Osteoblast (primary cell): ENCODE measurements around the gene DCAF10. TPM values are rescaled to one million over a fixed set of nuclear protein-coding genes. Genes with fewer than 3 reads are reported as not detected.

ENCODE experiments used
- DNase-seq: peaks from one replicate; pipeline ENCODE4 v3.0.0; 2011; ENCODE audit warnings: low spot score, mixed read lengths; ENCODE audit not compliant: insufficient read length; ENCODE audit errors: missing footprints
- H2AFZ ChIP-seq: 2 replicates; pipeline ENCODE4 v1.6.0; 2011; ENCODE audit warnings: mild to moderate bottlenecking, low read length
- H3K27ac ChIP-seq: 2 replicates; pipeline ENCODE4 v1.5.1; 2011; ENCODE audit warnings: mild to moderate bottlenecking, low read depth, low read length, moderate library complexity
- H3K27me3 ChIP-seq: 2 replicates; pipeline ENCODE4 v1.6.0; 2012; ENCODE audit warnings: mild to moderate bottlenecking, control low read depth, inconsistent platforms, low read length, moderate library complexity; ENCODE audit not compliant: insufficient read depth
- H3K36me3 ChIP-seq: 2 replicates; pipeline ENCODE4 v1.5.1; 2011; ENCODE audit warnings: mild to moderate bottlenecking, low read length, control low read depth, moderate library complexity; ENCODE audit not compliant: insufficient read depth
- H3K4me1 ChIP-seq: 2 replicates; pipeline ENCODE4 v1.5.1; 2011; ENCODE audit warnings: mild to moderate bottlenecking, low read length, control low read depth, moderate library complexity; ENCODE audit not compliant: insufficient read depth
- H3K4me2 ChIP-seq: 2 replicates; pipeline ENCODE4 v1.6.0; 2011; ENCODE audit warnings: mild to moderate bottlenecking, low read length; ENCODE audit not compliant: insufficient read depth
- H3K4me3 ChIP-seq: fragments of 200-600 bp; sonication (generic); 3 replicates; pipeline ENCODE4 v1.5.1; 2012; ENCODE audit warnings: mild to moderate bottlenecking, low read length, inconsistent platforms; ENCODE audit not compliant: insufficient read depth
- H3K79me2 ChIP-seq: 2 replicates; pipeline ENCODE4 v1.6.0; 2012; ENCODE audit warnings: mild to moderate bottlenecking, low read length, control low read depth, inconsistent platforms; ENCODE audit not compliant: insufficient read depth
- H3K9me3 ChIP-seq: 2 replicates; pipeline ENCODE4 v1.5.1; 2011; ENCODE audit warnings: low read depth, low read length, control low read depth
- H4K20me1 ChIP-seq: 2 replicates; pipeline ENCODE4 v1.6.0; 2012; ENCODE audit warnings: mild to moderate bottlenecking, low read length, control low read depth; ENCODE audit not compliant: insufficient read depth
- total RNA-seq: library from RNA; depleted of rRNA; stranded (reverse); fragments of >200 nt; gene quantifications from 2 replicates; pipeline ENCODE4 v1.2.3, GENCODE V29; 2012
- TF ChIP-seq, protein P1 (sequence below): IDR thresholded peaks from 2 replicates; pipeline ENCODE4 v1.5.1; 2011; ENCODE audit warnings: mild to moderate bottlenecking, low read depth, low read length, moderate library complexity; ENCODE audit errors: extremely low read depth

Gene DCAF10
- total RNA-seq, 1 donor: 30.4 TPM

DNA sequence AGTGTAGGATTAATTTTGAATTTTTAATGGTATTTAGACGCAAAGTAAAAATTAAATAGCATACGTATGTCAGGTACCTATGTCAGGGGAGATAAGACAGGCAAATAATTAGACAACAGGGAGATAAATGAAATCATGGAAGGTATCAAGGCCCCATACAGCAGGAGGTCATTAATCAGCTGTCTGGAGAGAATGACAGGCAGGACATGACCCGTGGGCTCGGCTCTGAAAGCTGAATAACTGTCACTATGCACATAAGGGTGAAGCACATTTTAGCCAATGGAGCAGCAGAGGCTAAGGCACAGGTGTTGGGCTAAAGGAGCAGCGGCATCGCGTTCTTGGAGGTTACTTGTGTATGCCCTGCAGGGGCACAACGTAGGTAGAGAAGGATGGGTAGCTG, 91.5 kb downstream of the DCAF10 start:
- Histone ChIP-seq H3K27ac (no peak overlapping the region), H3K9me3 (no peaks in the 10 kb centered on the region), H3K36me3 (peaks cover 45% of the 10 kb centered on the region), H3K27me3 (no peaks in the 10 kb centered on the region), H3K79me2 (peaks cover 26% of the 10 kb centered on the region), H4K20me1 (peaks cover 7% of the 10 kb centered on the region), H2AFZ (no peak overlapping the region), H3K4me1 (no peaks in the 10 kb centered on the region), H3K4me3 (no peak overlapping the region), H3K4me2 (no peak overlapping the region)
- DNase-seq: no peak
- TF ChIP-seq, protein P1, sequence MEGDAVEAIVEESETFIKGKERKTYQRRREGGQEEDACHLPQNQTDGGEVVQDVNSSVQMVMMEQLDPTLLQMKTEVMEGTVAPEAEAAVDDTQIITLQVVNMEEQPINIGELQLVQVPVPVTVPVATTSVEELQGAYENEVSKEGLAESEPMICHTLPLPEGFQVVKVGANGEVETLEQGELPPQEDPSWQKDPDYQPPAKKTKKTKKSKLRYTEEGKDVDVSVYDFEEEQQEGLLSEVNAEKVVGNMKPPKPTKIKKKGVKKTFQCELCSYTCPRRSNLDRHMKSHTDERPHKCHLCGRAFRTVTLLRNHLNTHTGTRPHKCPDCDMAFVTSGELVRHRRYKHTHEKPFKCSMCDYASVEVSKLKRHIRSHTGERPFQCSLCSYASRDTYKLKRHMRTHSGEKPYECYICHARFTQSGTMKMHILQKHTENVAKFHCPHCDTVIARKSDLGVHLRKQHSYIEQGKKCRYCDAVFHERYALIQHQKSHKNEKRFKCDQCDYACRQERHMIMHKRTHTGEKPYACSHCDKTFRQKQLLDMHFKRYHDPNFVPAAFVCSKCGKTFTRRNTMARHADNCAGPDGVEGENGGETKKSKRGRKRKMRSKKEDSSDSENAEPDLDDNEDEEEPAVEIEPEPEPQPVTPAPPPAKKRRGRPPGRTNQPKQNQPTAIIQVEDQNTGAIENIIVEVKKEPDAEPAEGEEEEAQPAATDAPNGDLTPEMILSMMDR: no peak

DNA sequence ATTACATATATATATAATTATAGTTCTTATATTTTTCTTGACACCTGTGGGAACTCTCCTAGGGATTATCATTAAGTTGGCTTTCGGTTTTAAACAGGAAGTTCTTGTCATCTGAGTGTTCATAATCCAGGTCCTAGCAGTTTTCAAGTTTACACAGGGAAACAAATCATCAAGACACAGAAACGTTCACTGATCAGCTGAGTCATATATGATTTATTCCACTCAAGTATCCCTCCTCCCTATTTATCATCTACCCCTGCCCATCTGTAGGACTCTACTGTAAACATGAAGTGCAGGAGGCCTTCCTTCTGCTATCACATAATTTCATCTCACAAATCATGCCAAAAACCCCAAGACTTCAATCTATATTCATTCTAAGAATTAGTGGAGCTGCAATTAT, 97.1 kb downstream of the DCAF10 start:
- no peaks in the 10 kb centered on the region for H3K9me3 ChIP-seq
- peaks cover 38% of the 10 kb centered on the region for H3K36me3 ChIP-seq
- H3K27ac ChIP-seq: no peak overlapping the region
- H4K20me1 ChIP-seq: peaks cover 9% of the 10 kb centered on the region
- H3K79me2 ChIP-seq: peaks cover 43% of the 10 kb centered on the region
- no peaks in the 10 kb centered on the region for H3K27me3 ChIP-seq
- H3K4me1 ChIP-seq: peaks cover 15% of the 10 kb centered on the region
- H3K4me3 ChIP-seq: no peak overlapping the region
- no peak overlapping the region for H3K4me2 ChIP-seq
- TF ChIP-seq, protein P1: no peak
- DNase-seq: no peak
- no peak overlapping the region for H2AFZ ChIP-seq

DNA sequence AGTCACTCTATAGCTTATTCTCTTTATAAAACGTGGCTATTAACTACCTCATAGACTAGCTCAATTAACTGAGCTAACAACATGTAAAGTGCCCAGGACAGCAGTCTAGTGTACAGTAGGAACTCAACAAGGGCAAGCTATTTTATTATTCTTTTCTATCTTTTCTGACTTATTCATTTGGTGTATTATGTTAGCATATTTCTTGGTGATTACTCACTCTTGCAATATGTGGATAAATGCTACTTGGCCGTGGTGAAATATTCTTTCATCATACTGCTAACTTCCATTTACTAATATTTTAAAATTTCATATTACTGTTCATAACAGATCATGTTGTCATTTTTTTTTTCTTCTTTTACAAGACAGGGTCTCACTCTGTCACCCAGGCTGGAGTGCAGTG, 98.4 kb downstream of the DCAF10 start:
- no peaks in the 10 kb centered on the region for H3K9me3 ChIP-seq
- H4K20me1 ChIP-seq: peaks cover 3% of the 10 kb centered on the region
- H3K4me3 ChIP-seq: no peak overlapping the region
- TF ChIP-seq, protein P1: no peak
- H3K4me1 ChIP-seq: peaks cover 19% of the 10 kb centered on the region
- H3K27ac ChIP-seq: peak overlapping the region; percentile 58
- peaks cover 53% of the 10 kb centered on the region for H3K79me2 ChIP-seq
- peaks cover 27% of the 10 kb centered on the region for H3K36me3 ChIP-seq
- no peaks in the 10 kb centered on the region for H3K27me3 ChIP-seq
- H3K4me2 ChIP-seq: peak overlapping the region; percentile 29
- peak; percentile 91 for DNase-seq
- H2AFZ ChIP-seq: no peak overlapping the region

DNA sequence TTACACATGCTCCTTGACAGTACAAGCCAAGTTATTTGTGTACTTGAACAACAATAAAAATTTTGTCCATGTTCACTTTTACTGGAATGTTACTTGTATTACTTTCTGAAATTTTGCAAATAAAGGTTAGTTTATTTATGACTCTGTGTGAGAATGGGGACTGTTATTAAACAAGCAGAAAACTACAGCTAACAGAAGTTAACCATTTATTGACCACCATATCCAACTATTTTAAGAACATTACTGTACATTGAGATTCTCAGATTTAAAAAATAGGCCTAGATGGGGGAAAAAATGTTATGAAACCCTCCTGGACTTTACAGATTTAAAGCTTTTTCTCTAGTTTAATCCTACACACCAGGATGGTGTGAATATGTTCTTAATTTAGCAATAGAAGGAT, 101.5 kb downstream of the DCAF10 start:
- H2AFZ ChIP-seq: no peak overlapping the region
- H3K4me2 ChIP-seq: peak overlapping the region; percentile 90
- peaks cover 3% of the 10 kb centered on the region for H4K20me1 ChIP-seq
- TF ChIP-seq, protein P1: no peak
- H3K9me3 ChIP-seq: no peaks in the 10 kb centered on the region
- H3K4me1 ChIP-seq: peaks cover 27% of the 10 kb centered on the region
- H3K4me3 ChIP-seq: no peak overlapping the region
- peaks cover 3% of the 10 kb centered on the region for H3K36me3 ChIP-seq
- no peak for DNase-seq
- H3K79me2 ChIP-seq: peaks cover 46% of the 10 kb centered on the region
- no peak overlapping the region for H3K27ac ChIP-seq
- no peaks in the 10 kb centered on the region for H3K27me3 ChIP-seq
